Measurements from ENCODE around the gene CD40.
"Not testable (repeated sequence)": the region's sequence is repeated elsewhere in the genome, so short reads cannot be mapped to it uniquely, and the experiment has no call there.

Gene CD40

DNA sequence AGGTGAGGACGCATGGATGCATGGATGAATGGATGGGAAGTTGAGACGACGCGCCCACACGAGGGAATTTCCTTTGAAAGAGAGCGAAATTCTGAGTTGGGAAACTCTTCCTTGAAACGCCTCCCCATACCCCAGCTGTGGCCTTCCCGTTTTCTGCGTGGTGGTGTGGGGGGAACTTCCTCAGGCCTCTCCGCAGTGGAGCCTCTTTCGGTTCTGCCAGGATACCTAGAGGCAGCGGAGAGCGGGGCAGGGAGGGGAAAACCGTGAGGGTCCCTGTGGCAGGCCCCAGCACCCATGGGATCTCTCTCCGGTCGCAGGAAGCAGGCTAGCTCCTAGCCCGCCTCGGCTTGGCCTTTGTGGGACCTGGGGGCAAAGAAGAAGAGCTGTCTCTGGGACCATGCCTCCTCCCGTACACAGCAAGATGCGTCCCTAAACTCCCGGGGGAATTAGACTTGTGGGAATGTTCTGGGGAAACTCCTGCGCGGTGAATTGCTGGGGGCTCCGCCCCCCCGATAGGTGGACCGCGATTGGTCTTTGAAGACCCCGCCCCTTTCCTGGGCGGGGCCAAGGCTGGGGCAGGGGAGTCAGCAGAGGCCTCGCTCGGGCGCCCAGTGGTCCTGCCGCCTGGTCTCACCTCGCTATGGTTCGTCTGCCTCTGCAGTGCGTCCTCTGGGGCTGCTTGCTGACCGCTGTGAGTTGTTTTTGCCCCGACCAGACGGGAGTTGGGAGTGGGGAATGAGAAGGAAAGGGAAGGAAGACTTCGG is at the start of gene CD40:
CD40 (plus strand) TSS at position 611 of the 764 bp plus-strand sequence; CDS start at position 641, 30 bp downstream.
- no peak for DNase-seq

DNA sequence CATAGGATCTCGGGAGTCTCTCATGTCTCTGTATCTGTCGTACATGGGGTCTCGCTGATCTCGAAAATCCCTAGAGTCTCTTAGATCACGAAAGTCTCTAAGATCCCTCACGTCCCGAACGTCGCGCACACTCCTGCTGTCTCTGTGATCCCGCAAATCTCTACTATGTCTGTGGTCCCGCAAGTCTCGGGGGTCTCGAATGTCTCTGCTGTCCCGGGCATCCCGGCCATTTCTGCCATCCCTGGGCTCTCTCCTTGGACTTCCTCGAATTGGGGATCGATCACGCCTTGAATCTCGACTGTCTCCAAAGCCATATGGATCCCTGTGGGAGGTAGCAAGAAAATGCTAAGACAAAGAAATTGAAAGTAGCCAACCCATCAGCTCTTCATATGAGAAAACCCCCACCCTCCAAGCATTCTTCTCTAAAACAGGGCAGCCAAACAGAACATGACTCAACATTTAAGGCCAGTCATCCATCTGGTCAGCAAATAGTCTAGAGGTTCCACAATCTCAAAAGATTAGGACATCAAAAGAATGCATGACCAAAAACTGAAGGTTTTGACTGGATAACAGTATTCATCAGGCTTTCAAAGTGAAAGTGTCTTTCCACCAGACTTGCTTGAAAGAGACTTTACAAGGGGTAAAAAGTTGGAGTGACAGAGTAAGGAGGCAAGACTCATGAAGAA is 47.8 kb upstream of the CD40 start:
- DNase-seq: no peak

DNA sequence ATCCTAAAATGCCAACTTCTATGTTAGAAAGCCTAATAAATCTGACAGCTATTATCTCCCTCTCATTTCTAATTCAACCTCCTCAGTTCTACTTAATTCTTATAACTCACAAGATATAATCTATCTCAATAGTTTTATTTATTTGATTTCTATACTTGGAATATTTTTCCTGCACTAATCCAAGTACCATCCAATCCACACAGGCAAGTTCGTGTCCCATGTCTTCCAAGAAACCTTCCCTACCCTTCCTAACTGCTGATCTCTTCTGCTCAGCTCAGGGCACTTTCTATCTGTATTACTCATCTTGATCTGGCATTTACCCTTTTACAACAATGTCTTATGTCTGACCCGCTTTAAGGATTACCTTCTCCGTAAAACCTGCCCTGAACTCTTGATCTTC is 46.5 kb upstream of the CD40 start:
- no peak for DNase-seq

DNA sequence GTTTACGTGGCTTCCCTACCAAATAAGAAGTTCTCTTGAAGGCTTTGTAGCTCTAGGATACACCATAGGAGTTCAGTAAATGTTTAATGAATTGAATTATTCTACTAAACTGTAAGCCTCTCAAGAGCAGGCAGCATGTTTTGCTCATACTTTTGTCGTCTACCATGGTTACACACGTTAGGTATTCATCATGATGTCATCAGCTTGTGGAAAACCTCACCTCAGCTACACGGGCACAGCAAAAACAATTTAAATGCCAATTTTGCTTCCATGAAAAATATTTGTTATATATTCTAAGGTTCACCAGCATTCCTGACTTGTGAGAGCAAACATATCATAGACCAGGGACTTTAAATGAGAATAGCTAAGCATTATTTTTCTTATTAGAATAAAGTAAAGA is 45.1 kb upstream of the CD40 start:
- no peak for DNase-seq

DNA sequence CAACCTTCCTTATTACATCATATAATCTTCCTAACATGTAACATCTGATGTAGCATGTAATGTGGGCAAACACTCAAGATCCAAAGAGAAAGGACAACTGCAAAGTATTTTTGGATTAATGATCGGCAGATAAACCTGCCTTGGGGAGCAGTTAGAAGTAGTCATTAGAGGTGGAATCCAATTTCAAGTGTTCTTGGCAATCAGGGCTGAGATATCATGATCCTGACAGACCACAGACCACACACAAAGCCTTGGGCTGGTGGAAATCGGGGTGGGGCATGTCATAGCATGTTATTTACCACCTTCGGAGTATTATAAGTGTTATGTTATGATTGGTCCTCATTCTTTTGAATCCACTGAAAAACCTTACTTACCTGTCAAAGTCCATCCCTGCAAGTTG is 44.7 kb upstream of the CD40 start:
- no peak for DNase-seq

DNA sequence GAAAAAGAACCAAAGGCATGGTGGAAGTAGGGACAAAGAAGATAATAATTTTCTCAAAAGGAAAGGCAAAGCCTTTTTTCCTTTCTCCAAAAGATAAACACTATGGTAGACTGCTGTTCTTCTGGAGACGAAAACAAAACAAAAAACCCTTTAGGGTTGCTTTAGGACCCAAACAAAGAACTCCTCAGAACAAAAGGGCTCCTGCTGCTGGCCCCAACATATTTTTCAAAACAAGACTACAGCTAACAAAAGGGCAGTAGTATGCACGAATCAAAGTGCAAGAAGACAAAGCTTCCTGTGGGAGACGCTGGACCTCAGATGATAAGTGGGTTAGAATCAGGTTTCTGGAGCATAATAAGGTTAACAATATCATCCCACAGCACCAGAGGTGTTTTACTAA is 44.1 kb upstream of the CD40 start:
- no peak for DNase-seq

DNA sequence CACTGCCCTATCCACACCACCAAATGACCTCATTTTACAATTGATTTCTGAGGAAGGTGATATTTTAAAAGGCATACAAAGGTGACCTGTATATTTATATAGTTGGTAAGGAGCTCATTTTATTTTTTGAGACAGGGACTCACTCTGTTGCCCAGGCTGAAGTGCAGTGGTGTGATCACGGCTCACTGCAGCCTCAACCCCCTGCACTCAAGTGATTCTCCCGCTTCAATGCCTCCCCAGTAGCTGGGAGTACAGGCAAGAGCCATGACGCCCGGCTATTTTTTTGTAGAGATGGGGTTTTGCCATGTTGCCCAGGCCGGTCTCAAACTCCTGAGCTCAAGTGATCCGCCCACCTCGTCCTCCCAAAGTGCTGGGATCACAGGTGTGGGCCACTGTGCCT is 41.3 kb upstream of the CD40 start:
- no peak for DNase-seq

DNA sequence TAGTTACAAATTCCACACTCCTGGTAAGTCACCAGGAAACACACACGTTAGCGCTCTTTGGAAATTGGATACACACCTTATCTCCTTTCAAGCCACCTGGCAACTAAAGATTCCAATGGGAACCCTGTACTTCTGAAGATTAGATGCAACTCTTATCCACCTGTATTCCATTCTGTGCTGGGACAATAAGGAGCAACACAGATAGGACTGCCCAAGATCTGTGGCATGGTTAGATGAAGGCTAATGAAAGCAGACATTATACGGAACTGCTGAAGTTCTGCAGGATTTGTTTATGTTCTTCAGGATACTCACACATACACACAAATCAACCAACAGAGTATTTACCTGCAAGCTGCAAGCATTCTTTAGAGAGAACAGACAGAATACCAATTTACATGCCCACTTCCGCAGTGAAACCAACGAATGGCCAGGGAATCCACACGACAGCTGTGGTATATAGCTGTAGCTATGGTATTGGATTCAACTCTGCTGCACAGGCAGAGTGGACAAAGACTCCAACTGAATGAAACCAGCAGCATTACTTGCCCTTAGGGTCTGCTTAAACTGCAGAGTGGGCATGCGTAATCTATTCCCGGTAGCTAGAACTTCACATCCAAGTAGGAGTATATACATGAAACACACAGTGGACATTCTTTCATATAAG is 40.3 kb upstream of the CD40 start:
- no peak for DNase-seq

DNA sequence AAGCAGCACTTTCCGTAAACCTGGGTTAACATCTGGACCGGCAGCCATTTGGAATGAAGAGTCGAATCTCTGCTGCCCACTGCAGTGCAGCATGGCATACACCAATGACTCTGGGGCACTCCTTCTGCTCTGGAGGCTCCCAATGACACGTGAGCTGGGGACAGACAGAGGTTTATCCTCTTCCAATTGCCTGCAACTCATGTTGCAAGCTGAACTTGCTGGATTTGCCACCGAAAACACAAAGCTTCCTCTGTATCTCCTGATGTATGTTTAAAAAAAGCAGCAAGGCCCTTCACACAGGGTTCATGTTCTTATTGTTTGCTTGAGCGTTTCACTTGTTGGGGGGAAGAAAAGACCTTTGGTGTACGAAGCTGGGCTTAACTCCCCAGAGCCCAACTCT is 39.2 kb upstream of the CD40 start:
- no peak for DNase-seq

DNA sequence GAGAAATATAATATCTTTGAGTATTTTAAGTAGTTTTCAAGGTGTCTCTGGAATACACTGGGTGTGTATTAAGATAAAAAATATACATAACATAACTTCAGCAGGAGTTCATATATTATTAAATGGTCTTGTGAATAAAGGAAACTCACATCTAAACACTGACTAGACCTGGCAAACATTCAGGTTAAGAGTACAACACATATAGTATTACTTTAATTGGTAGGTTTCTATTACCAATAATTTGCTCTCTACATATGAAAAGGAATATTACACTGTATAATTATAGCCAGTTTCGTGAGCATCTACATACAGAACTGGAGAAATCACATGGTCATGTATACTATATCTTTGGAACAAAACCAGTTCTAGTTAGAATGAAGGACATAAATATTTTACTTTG is 37.0 kb upstream of the CD40 start:
- DNase-seq: no peak

DNA sequence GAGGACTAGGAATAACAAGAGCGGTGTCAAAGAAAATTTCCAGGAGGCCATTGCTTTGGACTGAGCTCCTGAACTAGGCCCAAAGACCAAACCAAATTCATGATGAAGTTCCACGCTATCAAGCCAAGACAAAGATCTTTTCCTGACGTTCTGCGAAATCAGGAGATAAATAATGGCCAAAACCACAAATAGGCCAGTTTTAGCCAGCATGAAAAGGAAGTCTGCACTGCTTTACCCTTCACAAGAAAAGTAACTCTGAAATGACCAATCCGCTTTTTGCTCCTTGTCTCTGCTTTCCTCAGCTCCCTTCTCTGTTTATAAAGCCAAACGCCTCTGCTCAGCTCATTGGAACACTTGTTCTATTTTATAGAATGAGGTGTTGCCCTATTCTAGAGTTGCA is 35.0 kb upstream of the CD40 start:
- DNase-seq: no peak

DNA sequence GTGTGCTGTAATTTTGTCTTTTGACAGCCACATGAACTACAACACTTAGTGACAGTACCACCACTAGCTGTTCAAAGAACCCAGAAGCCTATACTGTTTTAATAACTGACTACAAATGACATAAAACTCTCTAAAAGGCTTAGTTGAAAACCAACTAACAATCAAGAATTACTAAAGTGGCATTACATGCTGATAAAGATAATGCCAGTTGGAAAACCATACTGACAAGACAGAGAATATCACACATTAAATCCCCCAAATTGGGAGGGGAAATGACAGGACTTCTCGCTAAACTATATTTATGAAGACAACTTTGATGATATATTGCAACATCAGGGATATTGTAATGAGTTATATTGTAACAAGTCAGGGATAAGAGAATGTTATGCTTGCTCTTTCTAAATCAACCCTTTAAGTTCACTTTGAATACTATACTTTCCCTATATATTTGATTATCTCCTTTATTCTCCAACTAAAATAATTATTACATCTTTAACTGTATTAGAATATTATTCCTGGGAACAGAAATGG is 34.5 kb upstream of the CD40 start:
- DNase-seq: no peak

DNA sequence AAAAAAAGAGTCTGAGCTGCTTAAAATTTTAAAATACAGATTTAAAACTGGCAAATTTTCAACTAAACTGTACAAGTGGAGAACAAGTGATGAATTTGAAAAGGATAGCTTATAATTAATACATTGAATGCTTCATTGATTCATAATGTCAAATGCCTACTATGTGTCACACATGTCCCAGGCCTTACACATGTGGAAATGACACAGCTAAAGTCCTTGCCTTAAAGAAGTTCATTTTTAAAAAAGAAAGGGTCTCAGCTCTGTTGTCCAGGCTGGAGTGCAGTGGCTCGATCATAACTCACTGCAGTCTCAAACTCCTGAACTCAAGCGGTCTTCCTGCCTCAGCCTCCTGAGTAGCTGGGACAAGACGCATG is 33.3 kb upstream of the CD40 start:
- DNase-seq: no peak

DNA sequence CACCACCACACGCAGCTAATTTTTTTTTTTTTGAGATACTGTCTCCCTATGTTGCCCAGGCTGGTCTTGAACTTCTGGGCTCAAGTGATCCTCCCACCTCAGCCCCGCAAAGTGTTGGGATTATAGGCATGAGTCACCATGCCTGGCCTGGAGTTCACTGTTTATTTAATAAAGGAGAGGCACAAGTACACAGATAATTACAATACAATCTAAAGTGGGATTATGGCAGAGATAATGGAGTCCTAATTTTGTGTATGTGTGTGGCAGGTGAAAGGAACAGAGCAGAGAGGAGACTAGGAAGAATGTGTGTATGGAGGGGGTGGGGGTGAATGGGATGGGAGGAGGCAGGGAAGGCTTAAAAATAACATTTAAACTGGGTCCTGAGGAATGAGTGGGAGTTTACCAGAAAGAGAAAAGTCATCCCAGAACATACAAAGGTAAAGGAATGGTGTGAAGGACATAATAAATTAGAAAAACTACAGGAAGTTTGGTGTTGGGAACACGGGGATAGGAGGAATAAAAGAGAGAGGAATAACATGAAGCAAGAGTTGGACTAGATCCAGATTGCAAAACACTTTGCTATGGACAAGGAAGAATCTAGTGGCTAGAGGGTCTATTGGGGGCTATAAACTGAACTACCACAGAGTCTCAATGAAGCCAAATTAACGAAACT is 32.8 kb upstream of the CD40 start:
- no peak for DNase-seq

DNA sequence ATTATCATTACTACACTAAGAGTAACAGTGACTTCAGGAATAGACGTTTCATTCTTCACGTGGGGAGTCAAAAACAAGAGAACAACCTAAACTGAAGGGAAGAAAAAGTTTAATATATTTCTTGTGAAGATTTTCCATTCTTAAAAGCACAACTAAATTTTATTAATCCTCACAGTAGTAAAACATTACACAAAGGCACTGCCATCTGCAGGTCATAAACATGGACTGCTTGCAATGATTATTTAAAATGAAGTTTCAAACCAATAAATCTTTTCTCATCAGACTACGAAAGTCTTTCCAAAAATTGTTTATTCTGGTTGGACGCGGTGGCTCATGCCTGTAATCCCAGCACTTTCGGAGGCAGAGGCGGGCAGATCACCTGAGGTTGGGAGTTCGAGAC is 31.0 kb upstream of the CD40 start:
- DNase-seq: no peak

DNA sequence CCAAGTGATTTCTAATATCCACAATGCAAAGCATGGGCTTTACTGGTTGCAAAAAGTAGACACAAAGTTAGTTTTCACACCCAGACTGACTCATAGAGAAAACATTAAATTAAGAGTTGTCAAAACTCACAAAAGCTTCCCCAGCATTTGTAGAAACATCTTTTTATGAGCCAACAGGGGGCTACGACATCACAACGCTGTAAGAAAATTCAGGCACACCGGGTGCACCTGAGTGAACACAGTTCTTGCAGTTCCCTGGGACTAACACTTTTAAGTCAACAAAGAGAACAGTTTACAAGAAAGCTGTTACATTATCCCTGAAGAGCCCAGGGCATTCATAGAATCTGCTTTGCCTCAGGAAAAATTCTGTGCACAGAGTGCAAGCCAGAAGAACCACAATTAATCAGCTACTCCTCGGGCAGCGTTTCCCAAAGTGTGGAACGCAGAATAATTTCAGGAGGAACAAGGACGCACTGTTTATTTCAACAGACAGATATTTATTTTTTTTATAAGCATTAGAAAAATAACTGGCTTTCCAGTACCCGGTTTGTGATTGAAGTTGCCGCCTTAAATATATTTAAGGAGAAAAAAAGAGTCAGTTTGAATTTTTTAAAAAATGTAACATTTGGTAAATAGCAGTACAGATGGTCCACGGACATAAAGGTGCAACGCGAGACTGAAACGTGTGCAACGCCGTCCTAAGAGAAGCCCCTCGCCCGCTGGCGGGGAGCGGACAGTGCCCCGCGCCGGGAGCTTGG is 29.5 kb upstream of the CD40 start:
- DNase-seq: no peak

DNA sequence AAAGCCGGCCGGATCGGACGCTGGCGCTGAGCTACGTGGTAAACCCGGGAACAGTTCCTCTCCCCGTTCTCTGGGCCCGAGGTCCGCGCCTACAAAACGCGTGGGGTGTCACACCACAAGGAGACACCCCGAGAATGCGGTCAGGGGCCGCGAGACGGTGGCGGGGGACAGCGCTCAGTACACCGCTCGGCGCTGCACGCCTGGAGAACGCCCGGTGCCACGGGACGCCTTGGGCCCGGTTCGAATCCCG is 29.0 kb upstream of the CD40 start:
- DNase-seq: peak; percentile 35

DNA sequence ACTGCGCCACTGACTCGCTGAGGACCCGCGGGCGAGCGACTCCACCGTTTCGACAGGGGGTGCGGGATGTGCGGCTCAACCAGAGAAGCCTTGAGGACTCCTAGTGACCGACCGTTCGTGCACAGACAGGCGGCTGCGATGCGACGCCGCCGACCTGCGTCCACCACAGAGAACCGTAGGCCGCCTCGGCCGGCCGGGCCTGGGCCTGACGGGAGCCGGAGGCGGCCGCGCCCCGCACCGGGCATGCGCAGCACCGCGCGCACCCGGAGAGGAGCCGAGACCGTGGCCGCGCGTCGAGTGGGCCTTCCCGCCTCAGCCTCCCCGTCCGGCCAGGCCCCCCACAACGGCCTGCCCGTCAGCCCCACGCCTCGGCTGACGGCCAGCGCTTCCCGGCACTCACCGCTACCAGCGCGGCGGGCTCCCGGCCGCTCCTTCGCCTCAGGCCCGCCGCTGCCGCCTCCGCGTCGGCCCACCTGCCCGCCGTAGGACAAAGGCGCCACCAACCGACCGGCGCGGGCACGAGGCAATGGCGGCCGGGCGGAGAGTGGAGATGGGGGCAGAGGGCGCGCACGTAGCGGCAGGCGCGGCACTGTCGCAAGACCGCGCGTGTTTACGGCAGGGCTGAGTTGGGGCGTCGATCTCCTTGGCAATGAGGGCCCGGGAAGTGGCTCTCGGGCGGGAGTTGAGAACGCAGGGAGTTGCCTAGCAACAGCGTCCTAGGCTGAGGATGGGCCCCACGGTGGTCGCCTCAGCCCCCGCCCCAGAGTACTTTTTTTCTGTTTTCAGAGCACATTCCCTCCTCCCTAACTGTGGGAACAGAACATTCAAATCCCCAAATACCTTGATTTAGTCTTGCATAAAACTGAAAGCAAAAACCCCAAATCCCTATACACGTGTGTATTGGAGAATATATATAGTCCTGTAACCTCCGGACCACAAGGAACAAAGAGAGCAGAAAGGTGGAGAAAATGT is 28.4 kb upstream of the CD40 start, which contains the start of gene NCOA5:
NCOA5 (minus strand) TSS at position 546 of the 972 bp plus-strand sequence. CDS start 10,538 bp downstream, outside the sequence.
- peak; percentile 96 for DNase-seq

DNA sequence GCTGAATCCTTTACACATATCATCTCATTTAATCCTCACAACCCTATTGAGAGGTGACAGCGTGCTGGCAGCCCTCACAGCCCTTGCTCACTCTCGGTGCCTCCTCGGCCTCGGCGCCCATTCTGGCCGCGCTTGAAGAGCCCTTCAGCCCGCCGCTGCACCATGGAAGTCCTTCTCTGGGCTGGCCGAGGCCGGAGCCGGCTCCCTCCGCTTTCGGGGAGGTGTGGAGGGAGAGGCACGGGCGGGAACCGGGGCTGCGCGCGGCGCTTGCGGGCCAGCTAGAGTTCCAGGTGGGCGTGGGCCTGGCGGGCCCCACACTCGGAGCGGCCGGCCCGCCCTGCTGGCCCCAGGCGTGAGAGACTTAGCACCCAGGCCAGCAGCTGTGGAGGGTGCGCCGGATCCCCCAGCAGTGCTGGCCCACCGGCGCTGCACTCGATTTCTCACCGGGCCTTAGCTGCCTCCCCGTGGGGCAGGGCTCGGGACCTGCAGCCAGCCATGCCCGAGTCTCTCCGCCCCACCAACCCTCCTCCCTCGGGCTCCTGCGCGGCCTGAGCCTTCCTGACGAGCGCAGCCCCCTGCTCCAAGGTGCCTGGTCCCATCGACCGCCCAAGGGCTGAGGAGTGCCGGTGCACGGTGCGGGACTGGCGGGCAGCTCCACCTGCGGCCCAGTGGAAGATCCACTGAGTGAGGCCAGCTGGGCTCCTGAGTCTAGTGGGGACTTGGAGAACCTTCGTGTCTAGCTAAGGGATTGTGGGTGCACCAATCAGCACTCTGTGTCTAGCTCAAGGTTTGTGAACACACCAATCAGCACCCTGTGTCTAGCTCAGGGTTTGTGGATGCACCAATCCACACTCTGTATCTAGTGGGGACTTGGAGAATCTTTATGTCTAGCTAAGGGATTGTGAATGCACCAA is 26.2 kb upstream of the CD40 start:
- not testable (repeated sequence) for DNase-seq

DNA sequence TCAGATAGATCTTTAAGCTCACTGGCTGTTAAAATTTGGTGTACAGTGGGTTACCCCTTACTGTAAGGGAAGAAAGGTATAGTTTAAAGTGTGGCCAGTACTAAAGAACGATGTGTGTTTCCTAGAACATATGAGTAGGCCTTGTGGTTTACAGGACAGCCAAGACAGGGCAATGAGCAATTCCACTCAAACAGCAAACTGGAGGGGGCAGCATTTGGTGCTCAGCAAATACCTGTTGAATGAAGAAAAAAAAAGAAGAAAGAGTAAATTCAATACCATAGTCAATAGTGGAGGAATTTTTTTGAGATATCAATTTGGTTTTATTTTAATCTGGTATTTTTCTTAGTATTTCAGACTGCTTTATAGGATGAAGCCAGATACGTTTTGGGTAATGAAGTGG is 24.6 kb upstream of the CD40 start:
- no peak for DNase-seq
